SK-N-SH treated with all-trans-retinoic acid at 6 μM for 48 hours (cell line): ENCODE measurements around the gene AUTS2.

Experiments
- SNAI2 ChIP-seq: fragments of 250-450 bp; sonication (Bioruptor Pico); IDR thresholded peaks from 2 replicates; pipeline ENCODE4 v1.5.0; 2020; ENCODE audit warnings: mild to moderate bottlenecking, moderate library complexity
- ZFP30 ChIP-seq: fragments of 450-650 bp; formaldehyde crosslinking; IDR thresholded peaks from 2 replicates; pipeline ENCODE4 v1.5.0; 2022; ENCODE audit warnings: mild to moderate bottlenecking, moderate library complexity
- ZNF70 ChIP-seq: fragments of 450-650 bp; formaldehyde crosslinking; IDR thresholded peaks from 2 replicates; pipeline ENCODE4 v1.5.0; 2020; ENCODE audit warnings: mild to moderate bottlenecking, moderate library complexity
- TF ChIP-seq, protein P1 (sequence below): fragments of 250-450 bp; sonication (Bioruptor Pico); IDR thresholded peaks from 2 replicates; pipeline ENCODE4 v1.5.0; 2020; ENCODE audit warnings: mild to moderate bottlenecking, moderate library complexity
- TF ChIP-seq, protein P2 (sequence below): fragments of 250-450 bp; sonication (Bioruptor Pico); IDR thresholded peaks from 2 replicates; pipeline ENCODE4 v1.5.1; 2021; ENCODE audit warnings: mild to moderate bottlenecking, moderate library complexity
- TF ChIP-seq, protein P3 (sequence below): fragments of 250-450 bp; sonication (Bioruptor Pico); IDR thresholded peaks from 2 replicates; pipeline ENCODE4 v1.8.0; 2020; ENCODE audit warnings: mild to moderate bottlenecking, moderate library complexity, borderline replicate concordance

DNA sequence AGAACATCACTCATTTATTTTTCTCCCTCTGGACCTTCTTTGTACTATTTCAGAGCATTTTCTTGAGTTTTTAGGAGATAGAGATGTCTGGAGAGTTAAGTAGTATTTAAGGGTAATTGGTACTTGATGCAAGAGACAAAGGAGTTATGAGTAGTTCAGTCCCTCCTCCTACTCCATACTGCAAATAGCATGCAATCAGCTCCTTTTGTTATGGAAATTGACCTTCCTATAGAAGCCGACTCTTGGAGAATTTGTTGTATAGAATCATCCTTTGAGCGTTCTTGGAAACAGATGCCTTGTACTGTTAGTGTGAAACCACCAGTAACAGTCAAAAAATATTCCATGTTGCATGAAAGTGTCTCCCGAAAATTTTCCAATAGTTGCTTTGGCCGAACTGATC, 1105.5 kb downstream of the AUTS2 start:
- TF ChIP-seq, protein P1, sequence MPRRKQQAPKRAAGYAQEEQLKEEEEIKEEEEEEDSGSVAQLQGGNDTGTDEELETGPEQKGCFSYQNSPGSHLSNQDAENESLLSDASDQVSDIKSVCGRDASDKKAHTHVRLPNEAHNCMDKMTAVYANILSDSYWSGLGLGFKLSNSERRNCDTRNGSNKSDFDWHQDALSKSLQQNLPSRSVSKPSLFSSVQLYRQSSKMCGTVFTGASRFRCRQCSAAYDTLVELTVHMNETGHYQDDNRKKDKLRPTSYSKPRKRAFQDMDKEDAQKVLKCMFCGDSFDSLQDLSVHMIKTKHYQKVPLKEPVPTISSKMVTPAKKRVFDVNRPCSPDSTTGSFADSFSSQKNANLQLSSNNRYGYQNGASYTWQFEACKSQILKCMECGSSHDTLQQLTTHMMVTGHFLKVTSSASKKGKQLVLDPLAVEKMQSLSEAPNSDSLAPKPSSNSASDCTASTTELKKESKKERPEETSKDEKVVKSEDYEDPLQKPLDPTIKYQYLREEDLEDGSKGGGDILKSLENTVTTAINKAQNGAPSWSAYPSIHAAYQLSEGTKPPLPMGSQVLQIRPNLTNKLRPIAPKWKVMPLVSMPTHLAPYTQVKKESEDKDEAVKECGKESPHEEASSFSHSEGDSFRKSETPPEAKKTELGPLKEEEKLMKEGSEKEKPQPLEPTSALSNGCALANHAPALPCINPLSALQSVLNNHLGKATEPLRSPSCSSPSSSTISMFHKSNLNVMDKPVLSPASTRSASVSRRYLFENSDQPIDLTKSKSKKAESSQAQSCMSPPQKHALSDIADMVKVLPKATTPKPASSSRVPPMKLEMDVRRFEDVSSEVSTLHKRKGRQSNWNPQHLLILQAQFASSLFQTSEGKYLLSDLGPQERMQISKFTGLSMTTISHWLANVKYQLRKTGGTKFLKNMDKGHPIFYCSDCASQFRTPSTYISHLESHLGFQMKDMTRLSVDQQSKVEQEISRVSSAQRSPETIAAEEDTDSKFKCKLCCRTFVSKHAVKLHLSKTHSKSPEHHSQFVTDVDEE (CRISPR knock-in tag), result no peak
- TF ChIP-seq ZFP30 (CRISPR knock-in tag), result no peak
- TF ChIP-seq, protein P2, sequence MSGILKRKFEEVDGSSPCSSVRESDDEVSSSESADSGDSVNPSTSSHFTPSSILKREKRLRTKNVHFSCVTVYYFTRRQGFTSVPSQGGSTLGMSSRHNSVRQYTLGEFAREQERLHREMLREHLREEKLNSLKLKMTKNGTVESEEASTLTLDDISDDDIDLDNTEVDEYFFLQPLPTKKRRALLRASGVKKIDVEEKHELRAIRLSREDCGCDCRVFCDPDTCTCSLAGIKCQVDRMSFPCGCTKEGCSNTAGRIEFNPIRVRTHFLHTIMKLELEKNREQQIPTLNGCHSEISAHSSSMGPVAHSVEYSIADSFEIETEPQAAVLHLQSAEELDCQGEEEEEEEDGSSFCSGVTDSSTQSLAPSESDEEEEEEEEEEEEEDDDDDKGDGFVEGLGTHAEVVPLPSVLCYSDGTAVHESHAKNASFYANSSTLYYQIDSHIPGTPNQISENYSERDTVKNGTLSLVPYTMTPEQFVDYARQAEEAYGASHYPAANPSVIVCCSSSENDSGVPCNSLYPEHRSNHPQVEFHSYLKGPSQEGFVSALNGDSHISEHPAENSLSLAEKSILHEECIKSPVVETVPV (CRISPR knock-in tag), result no peak
- TF ChIP-seq ZNF70 (CRISPR knock-in tag), result no peak
- TF ChIP-seq, protein P3, sequence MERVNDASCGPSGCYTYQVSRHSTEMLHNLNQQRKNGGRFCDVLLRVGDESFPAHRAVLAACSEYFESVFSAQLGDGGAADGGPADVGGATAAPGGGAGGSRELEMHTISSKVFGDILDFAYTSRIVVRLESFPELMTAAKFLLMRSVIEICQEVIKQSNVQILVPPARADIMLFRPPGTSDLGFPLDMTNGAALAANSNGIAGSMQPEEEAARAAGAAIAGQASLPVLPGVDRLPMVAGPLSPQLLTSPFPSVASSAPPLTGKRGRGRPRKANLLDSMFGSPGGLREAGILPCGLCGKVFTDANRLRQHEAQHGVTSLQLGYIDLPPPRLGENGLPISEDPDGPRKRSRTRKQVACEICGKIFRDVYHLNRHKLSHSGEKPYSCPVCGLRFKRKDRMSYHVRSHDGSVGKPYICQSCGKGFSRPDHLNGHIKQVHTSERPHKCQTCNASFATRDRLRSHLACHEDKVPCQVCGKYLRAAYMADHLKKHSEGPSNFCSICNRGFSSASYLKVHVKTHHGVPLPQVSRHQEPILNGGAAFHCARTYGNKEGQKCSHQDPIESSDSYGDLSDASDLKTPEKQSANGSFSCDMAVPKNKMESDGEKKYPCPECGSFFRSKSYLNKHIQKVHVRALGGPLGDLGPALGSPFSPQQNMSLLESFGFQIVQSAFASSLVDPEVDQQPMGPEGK (CRISPR knock-in tag), result no peak
- TF ChIP-seq SNAI2 (CRISPR knock-in tag), result no peak
